Measurements from ENCODE around the gene PLXNA4.

DNA sequence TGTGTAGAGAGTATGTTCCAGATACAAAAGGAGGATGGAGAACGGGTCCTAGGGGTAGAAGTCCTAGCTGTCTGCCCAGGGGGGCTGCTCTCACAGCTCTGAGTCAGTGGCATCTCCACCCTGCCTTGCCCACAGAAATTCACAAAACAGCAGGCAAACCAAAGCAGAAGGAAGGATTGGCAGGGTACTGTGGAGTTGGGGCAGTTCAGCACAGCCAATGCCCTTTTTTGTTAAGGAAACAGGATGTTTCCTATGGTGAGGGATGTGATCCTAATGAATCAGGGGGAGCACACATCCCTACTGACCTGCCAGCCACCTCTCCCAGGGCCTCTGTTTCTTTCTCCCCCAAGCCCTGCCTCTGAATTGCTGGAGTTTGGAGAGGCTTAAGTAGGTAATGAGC, 457.6 kb downstream of the PLXNA4 start:
- TF ChIP-seq, protein P1, sequence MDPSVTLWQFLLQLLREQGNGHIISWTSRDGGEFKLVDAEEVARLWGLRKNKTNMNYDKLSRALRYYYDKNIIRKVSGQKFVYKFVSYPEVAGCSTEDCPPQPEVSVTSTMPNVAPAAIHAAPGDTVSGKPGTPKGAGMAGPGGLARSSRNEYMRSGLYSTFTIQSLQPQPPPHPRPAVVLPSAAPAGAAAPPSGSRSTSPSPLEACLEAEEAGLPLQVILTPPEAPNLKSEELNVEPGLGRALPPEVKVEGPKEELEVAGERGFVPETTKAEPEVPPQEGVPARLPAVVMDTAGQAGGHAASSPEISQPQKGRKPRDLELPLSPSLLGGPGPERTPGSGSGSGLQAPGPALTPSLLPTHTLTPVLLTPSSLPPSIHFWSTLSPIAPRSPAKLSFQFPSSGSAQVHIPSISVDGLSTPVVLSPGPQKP (IDR thresholded peaks at IDR 0.05; ENCODE audit: low read depth, low read length), result no peak
- TF ChIP-seq, protein P2, sequence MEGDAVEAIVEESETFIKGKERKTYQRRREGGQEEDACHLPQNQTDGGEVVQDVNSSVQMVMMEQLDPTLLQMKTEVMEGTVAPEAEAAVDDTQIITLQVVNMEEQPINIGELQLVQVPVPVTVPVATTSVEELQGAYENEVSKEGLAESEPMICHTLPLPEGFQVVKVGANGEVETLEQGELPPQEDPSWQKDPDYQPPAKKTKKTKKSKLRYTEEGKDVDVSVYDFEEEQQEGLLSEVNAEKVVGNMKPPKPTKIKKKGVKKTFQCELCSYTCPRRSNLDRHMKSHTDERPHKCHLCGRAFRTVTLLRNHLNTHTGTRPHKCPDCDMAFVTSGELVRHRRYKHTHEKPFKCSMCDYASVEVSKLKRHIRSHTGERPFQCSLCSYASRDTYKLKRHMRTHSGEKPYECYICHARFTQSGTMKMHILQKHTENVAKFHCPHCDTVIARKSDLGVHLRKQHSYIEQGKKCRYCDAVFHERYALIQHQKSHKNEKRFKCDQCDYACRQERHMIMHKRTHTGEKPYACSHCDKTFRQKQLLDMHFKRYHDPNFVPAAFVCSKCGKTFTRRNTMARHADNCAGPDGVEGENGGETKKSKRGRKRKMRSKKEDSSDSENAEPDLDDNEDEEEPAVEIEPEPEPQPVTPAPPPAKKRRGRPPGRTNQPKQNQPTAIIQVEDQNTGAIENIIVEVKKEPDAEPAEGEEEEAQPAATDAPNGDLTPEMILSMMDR (IDR thresholded peaks at IDR 0.05), result no peak
- no peak for TF ChIP-seq CBX2 (IDR thresholded peaks at IDR 0.05; ENCODE audit: borderline replicate concordance, low read depth)
- no peak for TF ChIP-seq RFX5 (IDR thresholded peaks at IDR 0.05)
- no peak for TF ChIP-seq POLR2A (IDR thresholded peaks at IDR 0.05; ENCODE audit: low read length)
- TF ChIP-seq SMC3 (IDR thresholded peaks at IDR 0.05), result no peak
- TF ChIP-seq RCOR1 (IDR thresholded peaks at IDR 0.05; ENCODE audit: low read depth, low read length), result no peak
- TF ChIP-seq ZSCAN20 (CRISPR knock-in tag; IDR thresholded peaks at IDR 0.05), result no peak
- no peak for TF ChIP-seq CEBPB (IDR thresholded peaks at IDR 0.05)
- TF ChIP-seq CHD4 (IDR thresholded peaks at IDR 0.05; ENCODE audit: borderline replicate concordance), result no peak
- TF ChIP-seq, protein P3, sequence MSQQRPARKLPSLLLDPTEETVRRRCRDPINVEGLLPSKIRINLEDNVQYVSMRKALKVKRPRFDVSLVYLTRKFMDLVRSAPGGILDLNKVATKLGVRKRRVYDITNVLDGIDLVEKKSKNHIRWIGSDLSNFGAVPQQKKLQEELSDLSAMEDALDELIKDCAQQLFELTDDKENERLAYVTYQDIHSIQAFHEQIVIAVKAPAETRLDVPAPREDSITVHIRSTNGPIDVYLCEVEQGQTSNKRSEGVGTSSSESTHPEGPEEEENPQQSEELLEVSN (IDR thresholded peaks at IDR 0.05; ENCODE audit: borderline replicate concordance, low read depth), result no peak
- TF ChIP-seq EP300 (IDR thresholded peaks at IDR 0.05), result no peak
- TF ChIP-seq JUN (IDR thresholded peaks at IDR 0.05), result no peak

Measured in A549 (cell line).